Measurements from ENCODE around the gene EYA2.
"Not testable (repeated sequence)": the region's sequence is repeated elsewhere in the genome, so short reads cannot be mapped to it uniquely, and the experiment has no call there.

EYA2 gene

GRCh38 chr20:46914789-46915379, 20.2 kb downstream of the EYA2 start:
- DNase-seq (ENCODE audit: low read depth) = no peak
- TF ChIP-seq, protein P1, sequence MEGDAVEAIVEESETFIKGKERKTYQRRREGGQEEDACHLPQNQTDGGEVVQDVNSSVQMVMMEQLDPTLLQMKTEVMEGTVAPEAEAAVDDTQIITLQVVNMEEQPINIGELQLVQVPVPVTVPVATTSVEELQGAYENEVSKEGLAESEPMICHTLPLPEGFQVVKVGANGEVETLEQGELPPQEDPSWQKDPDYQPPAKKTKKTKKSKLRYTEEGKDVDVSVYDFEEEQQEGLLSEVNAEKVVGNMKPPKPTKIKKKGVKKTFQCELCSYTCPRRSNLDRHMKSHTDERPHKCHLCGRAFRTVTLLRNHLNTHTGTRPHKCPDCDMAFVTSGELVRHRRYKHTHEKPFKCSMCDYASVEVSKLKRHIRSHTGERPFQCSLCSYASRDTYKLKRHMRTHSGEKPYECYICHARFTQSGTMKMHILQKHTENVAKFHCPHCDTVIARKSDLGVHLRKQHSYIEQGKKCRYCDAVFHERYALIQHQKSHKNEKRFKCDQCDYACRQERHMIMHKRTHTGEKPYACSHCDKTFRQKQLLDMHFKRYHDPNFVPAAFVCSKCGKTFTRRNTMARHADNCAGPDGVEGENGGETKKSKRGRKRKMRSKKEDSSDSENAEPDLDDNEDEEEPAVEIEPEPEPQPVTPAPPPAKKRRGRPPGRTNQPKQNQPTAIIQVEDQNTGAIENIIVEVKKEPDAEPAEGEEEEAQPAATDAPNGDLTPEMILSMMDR (conservative IDR thresholded peaks at IDR 0.05; ENCODE audit: low read depth, low read length) = no peak
- H3K4me3 ChIP-seq (ENCODE audit: low read length) = no peak overlapping the region

DNA sequence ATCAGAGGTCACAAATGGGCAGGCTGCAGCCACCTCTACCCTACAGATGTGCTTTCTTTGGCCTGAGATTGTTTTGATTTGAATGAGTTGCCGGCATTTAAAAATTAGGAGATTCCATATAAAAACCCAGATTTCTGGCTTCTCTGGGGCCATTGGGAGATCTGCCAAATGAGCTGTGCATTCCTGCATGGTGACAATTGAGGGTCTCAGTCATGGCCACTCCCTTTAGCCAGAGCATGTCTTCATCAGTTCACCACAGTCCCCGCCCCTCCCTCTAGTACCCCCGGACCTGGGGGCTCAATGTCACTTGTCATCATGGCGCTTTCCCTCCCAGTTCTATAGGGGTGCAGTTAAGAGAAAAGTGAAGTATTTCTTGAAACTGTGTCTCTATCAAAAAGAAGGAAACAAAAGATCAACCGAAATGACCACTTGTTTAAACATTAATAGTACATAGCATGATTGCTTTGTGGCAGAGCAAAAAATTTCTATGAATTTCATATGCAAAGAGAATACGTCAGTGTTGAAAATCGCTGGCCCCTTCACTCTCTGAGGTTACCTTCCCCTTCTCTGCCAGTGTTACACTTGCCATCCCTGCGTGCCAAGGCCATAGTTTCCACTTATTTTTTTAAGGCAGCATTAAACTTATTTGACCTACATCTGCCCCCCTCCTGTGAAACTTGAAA, 21.1 kb downstream of the EYA2 start:
- H3K4me3 ChIP-seq (ENCODE audit: low read length) = no peak overlapping the region
- no peak for DNase-seq (ENCODE audit: low read depth)
- TF ChIP-seq, protein P1 (conservative IDR thresholded peaks at IDR 0.05; ENCODE audit: low read depth, low read length) = no peak

DNA sequence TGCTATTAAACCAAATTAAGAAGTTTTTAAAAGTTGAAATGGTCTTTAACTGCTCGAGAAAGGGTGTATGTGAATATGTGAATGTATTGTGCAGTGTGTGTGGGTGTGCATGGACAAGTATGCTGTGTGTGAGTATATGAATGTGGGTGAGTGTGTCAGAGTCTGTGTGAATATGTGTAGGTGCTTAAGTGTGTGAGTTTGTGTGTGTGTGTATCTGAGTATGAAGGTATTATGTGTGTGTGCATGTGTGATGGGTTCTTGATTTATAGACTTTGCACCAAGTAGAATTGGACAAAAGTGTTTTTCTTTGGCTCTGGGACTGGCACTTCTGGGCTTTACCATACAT, 21.6 kb downstream of the EYA2 start:
- no peak for DNase-seq (ENCODE audit: low read depth)
- TF ChIP-seq, protein P1 (conservative IDR thresholded peaks at IDR 0.05; ENCODE audit: low read depth, low read length) = no peak
- H3K4me3 ChIP-seq (ENCODE audit: low read length) = no peak overlapping the region

DNA sequence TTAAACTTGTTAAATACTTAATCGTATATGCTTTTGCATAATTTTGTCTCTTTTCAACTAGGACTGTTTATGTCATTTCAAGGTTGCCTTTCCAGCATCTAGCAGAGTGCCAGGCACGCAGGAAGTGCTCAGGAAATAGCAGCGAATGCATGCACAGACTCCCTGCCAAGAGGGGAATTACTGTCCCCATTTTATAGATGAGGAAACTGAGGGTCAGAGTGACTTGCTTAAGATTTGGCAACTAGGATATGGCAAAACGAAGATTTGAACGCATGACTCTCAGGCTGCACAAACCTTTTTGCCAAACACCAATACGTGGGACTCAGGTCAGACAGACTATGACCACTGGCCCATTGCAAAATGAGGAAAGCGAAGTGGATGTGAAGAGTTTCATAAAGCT, 22.5 kb downstream of the EYA2 start:
- TF ChIP-seq, protein P1 (conservative IDR thresholded peaks at IDR 0.05; ENCODE audit: low read depth, low read length) = no peak
- no peak overlapping the region for H3K4me3 ChIP-seq (ENCODE audit: low read length)
- no peak for DNase-seq (ENCODE audit: low read depth)

DNA sequence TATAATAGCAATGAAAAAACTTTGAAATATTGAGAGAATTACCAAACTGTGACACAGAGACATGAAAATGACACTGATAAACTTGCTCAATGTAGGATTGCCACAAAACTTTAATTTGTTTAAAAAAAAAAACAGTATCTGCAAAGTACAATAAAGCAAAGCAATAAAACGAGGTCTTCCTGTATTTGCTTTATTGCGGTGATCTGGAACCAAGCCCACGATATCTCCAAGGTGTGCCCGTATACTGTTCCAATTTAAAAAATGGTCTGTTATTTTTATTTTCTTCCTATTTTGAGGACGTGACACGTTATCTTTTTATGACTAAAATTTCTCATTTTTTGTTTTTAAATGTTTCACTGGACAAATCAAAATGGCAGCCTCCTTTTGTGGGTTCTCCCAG, 25.5 kb downstream of the EYA2 start:
- DNase-seq (ENCODE audit: low read depth) = no peak
- no peak overlapping the region for H3K4me3 ChIP-seq (ENCODE audit: low read length)
- TF ChIP-seq, protein P1 (conservative IDR thresholded peaks at IDR 0.05; ENCODE audit: low read depth, low read length) = no peak

DNA sequence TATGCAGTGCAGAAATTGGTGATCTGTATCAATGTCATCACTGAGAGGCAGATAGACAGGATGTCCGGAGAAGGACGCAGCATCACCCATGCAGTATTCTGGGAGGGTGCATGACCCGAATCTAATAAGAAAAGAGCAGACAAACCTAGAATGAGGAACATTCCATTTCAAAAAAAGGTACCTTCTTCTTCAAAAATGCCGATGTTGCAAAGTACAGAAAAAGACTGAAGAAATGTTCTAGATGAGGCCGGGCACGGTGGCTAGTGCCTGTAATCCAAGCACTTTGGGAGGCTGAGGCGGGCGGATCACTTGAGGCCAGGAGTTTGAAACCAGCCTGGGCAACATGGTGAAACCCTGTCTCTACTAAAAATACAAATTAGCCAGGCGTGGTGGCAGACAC, 28.2 kb downstream of the EYA2 start:
- DNase-seq (ENCODE audit: low read depth); H3K4me3 ChIP-seq (ENCODE audit: low read length): not testable (repeated sequence)

DNA sequence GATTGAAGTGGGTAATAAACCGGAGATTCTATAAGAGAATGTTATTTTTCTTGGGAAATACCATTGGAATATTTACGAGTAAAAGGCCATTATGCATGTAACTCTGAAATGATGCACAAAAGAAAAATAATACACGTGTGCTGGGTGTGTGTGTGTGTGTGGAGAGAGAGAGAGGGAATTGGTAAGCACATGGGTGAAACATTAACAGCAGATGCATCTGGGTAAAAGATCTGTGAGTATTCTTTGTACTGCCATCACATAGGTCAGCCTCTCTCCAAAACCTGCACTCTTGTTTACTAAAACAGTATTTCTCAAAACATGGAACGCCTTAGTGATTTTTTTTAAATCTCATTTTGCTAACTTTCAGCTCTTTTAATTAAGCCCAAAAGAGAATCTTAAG, 28.9 kb downstream of the EYA2 start:
- TF ChIP-seq, protein P1 (conservative IDR thresholded peaks at IDR 0.05; ENCODE audit: low read depth, low read length) = no peak
- no peak for DNase-seq (ENCODE audit: low read depth)
- no peak overlapping the region for H3K4me3 ChIP-seq (ENCODE audit: low read length)
